ENCODE measurements around the gene AKAP7. TPM values are rescaled to one million over a fixed set of nuclear protein-coding genes. Genes with fewer than 3 reads are reported as not detected.
A peak's percentile ranks its signal among the peaks of the same experiment; 100 is the strongest.

Gene AKAP7
- total RNA-seq, 1 experiment from 2014 or later, result 3.1 TPM

DNA sequence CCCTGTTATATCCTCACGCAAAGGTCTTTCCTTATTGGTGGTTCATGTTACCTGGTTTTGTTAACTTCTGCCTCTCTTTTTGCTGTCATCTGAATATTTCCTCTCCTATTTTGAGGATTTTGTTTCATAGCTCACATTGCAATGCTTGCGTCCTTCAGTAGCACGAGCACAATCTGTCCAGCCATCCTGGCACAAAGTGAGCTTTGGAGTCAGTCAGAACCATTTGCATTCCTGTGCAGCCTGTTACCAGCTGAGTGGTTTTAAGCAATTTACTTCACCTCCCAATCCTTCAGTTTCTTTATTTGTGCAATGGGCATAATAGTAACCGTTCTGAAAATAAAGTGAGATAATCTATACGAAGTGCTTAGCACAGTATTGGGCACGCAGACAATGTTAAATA is 42.7 kb downstream of the AKAP7 start (continued):
- TF ChIP-seq ZNF274 (IDR thresholded peaks at IDR 0.05; ENCODE audit: low read depth, low read length) (no peak), POLR2A (IDR thresholded peaks at IDR 0.05; ENCODE audit: borderline replicate concordance, extremely low read depth, insufficient read depth, insufficient read length) (no peak)

DNA sequence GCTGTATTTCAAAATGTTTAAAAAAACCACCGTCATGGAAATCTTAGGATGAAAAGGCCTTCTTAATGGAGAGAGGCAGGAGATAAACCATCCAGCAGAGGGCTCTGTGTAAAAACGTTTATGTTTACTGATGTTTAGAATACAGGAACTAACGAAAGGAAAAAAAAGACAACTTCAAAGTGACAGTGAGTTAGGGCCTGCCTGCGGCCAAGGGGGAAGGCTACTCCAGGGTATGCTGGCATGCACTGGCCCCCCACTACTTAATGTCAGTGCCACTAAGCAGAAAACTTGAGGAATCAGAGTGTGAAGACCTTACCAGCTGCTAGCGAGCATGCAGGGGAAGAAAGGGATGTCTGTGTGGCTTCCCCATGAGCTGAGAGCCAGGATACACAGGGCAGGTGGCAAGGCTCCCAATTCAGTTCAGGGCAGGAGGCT is 47.7 kb downstream of the AKAP7 start:
- no peaks in the 10 kb centered on the region for H3K9me2 ChIP-seq (ENCODE audit: insufficient read depth)
- intact Hi-C loops (cut with micrococcal nuclease), result no loop called here
- ChIA-PET CTCF (interaction anchor here (0.6 to 2.0 kb wide), 5 partner anchors 9 to 351 kb away, joined by 3 to 8 read pairs (median 3); no protein-coding TSS in a partner anchor), POLR2A (no interaction called here), RAD21 (ENCODE audit: low non-redundant PET in 1 of 2, low total read pairs in 2 of 2, uncharacterized antibody in 2 of 2, unreplicated experiment in 2 of 2) (no interaction called here)
- no peaks in the 10 kb centered on the region for H4K20me1 ChIP-seq (ENCODE audit: insufficient read depth)
- no peak for TF ChIP-seq JUND (IDR thresholded peaks at IDR 0.05)
- no peak for TF ChIP-seq ZFX (IDR thresholded peaks at IDR 0.05)
- no peak for TF ChIP-seq CBX3 (IDR thresholded peaks at IDR 0.05; ENCODE audit: low read depth)
- TF ChIP-seq, protein P1, sequence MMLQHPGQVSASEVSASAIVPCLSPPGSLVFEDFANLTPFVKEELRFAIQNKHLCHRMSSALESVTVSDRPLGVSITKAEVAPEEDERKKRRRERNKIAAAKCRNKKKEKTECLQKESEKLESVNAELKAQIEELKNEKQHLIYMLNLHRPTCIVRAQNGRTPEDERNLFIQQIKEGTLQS (IDR thresholded peaks at IDR 0.05), result no peak
- TF ChIP-seq SP1 (IDR thresholded peaks at IDR 0.05; ENCODE audit: low read depth), result no peak
- TF ChIP-seq, protein P2, sequence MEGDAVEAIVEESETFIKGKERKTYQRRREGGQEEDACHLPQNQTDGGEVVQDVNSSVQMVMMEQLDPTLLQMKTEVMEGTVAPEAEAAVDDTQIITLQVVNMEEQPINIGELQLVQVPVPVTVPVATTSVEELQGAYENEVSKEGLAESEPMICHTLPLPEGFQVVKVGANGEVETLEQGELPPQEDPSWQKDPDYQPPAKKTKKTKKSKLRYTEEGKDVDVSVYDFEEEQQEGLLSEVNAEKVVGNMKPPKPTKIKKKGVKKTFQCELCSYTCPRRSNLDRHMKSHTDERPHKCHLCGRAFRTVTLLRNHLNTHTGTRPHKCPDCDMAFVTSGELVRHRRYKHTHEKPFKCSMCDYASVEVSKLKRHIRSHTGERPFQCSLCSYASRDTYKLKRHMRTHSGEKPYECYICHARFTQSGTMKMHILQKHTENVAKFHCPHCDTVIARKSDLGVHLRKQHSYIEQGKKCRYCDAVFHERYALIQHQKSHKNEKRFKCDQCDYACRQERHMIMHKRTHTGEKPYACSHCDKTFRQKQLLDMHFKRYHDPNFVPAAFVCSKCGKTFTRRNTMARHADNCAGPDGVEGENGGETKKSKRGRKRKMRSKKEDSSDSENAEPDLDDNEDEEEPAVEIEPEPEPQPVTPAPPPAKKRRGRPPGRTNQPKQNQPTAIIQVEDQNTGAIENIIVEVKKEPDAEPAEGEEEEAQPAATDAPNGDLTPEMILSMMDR (IDR thresholded peaks at IDR 0.05 in 2 of 3, conservative IDR thresholded peaks at IDR 0.05 in 1 of 3; ENCODE audit: borderline replicate concordance in 1 of 3, insufficient read depth in 1 of 3, low read depth in 2 of 3, low read length in 2 of 3), result peak; percentile 33 to 55 (median 40); a peak in 4 of 6 replicates
- TF ChIP-seq ZNF274 (IDR thresholded peaks at IDR 0.05; ENCODE audit: low read depth, low read length), result no peak
- no peak for TF ChIP-seq YY1 (IDR thresholded peaks at IDR 0.05; ENCODE audit: extremely low read depth, insufficient replicate concordance, low read depth, low read length)
- TF ChIP-seq FOSL1 (IDR thresholded peaks at IDR 0.05; ENCODE audit: low read depth), result no peak
- TF ChIP-seq EGR1 (IDR thresholded peaks at IDR 0.05; ENCODE audit: low read depth), result no peak
- TF ChIP-seq RAD21 (IDR thresholded peaks at IDR 0.05; ENCODE audit: low read depth), result peak; percentile 36
- TF ChIP-seq, protein P3, sequence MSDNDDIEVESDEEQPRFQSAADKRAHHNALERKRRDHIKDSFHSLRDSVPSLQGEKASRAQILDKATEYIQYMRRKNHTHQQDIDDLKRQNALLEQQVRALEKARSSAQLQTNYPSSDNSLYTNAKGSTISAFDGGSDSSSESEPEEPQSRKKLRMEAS (IDR thresholded peaks at IDR 0.05), result no peak
- no peak for TF ChIP-seq EZH2phosphoT487 (IDR thresholded peaks at IDR 0.05; ENCODE audit: borderline replicate concordance)
- TF ChIP-seq ELF1 (IDR thresholded peaks at IDR 0.05; ENCODE audit: borderline replicate concordance, low read depth), result no peak
- no peak for TF ChIP-seq POLR2A (IDR thresholded peaks at IDR 0.05; ENCODE audit: borderline replicate concordance, extremely low read depth, insufficient read depth, insufficient read length)
- TF ChIP-seq CEBPB (IDR thresholded peaks at IDR 0.05; ENCODE audit: low read depth), result no peak
- no peak for TF ChIP-seq EZH2 (IDR thresholded peaks at IDR 0.05)
- no peaks in the 10 kb centered on the region for H3K79me2 ChIP-seq (ENCODE audit: insufficient read depth, low read length)
- H2AFZ ChIP-seq (ENCODE audit: low read depth, low read length, poor library complexity, severe bottlenecking), result no peak overlapping the region
- H3K9me3 ChIP-seq (ENCODE audit: control insufficient read depth in 1 of 2, insufficient read depth in 1 of 2, low read depth in 1 of 2, low read length in 2 of 2), result no peaks in the 10 kb centered on the region
- H3K4me2 ChIP-seq (ENCODE audit: low read length), result no peak overlapping the region
- no peaks in the 10 kb centered on the region for H3K27me3 ChIP-seq (ENCODE audit: insufficient read depth, low read length)
- DNase-seq (ENCODE audit: low read depth, low spot score) (no peak), ATAC-seq (peak; percentile 66)
- H3K4me3 ChIP-seq (replicated peaks in 1 of 2; ENCODE audit: low read depth in 1 of 2, low read length in 2 of 2), result no peak overlapping the region
- H3K4me1 ChIP-seq (ENCODE audit: control insufficient read depth in 1 of 2, insufficient read depth in 2 of 2, low read length in 2 of 2), result no peaks in the 10 kb centered on the region
- H3K27ac ChIP-seq (ENCODE audit: low read depth, low read length), result no peak overlapping the region
- H3K9ac ChIP-seq (ENCODE audit: low read length), result no peak overlapping the region
- BruUV-seq (replicated peaks), result no TSS peak
- no peaks in the 10 kb centered on the region for H3K36me3 ChIP-seq (ENCODE audit: control insufficient read depth in 1 of 2, insufficient read depth in 2 of 2, low read length in 2 of 2)
